ENCODE results near the gene THUMPD3. TPM values are rescaled to one million over a fixed set of nuclear protein-coding genes. Genes with fewer than 3 reads are reported as not detected.
A peak's percentile ranks its signal among the peaks of the same experiment; 100 is the strongest.

THUMPD3 gene, protein sequence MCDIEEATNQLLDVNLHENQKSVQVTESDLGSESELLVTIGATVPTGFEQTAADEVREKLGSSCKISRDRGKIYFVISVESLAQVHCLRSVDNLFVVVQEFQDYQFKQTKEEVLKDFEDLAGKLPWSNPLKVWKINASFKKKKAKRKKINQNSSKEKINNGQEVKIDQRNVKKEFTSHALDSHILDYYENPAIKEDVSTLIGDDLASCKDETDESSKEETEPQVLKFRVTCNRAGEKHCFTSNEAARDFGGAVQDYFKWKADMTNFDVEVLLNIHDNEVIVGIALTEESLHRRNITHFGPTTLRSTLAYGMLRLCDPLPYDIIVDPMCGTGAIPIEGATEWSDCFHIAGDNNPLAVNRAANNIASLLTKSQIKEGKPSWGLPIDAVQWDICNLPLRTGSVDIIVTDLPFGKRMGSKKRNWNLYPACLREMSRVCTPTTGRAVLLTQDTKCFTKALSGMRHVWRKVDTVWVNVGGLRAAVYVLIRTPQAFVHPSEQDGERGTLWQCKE
- total RNA-seq (2014; rRNA removed; shearing (Covaris generic)) = 80.3 and 116 TPM in 2 replicates

DNA sequence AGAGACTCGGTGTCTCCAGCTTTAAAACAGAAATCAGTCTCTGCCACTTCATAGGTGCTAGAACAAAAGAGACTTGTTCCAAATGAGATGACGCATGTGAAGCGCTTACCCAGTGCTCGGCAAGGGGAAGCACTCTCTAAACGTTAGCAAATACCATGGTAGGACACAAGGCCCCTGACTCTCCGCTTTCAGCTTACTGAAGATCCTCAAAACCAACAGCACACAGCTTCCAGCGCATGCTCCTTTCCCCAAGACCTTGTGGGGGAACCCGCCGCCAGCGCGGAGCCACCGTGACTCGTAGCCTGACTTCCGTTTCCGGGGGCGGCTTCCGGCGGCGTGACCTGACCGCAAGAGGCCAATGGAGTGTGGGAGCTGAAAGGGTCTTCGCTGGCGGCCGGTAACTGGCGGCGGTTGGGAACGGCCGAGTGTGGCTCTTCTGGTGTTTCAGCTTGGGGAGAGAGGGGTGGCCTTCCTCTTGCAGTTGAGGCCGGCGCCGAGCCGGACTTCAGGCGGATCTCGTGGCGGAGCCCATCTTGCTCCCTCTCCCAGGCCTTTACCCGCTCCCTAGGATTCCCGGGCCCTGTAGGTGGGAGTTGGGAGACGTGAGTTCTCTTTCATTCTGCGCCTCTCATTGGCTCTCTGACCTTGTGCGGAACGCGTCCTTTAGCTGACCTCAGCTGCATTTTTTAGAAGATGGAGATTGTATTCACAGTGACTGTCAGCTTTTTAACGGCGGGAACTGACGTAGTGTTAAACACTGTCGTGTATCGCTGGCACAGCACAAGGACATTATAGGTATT is at the start of gene THUMPD3:
Gene THUMPD3 (plus strand): TSS at position 324 of the 800 bp plus-strand sequence. CDS start 2,015 bp downstream, outside the sequence.
- DNase-seq (ENCODE audit: low spot score) = peak; percentile 89

DNA sequence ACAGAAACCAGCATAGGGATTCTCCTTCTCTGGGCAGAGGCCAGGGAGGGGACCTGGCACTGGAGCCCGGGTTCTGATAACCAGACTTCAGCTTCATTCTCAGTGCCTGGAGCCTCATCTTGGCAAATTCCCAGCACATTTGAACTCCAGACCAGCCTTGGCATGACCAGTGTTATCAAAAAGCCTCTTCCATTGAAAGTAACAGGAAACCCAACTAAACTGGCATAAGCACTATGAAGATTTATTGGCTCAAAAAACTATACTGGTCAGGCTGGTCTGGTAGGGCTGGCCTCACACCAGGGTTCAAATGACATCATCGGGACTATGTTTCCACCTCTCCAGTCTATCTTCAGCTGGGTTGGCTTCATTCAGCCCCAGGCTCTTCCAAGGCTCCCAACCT is 48.1 kb upstream of the THUMPD3 start:
- DNase-seq (ENCODE audit: low spot score) = no peak

DNA sequence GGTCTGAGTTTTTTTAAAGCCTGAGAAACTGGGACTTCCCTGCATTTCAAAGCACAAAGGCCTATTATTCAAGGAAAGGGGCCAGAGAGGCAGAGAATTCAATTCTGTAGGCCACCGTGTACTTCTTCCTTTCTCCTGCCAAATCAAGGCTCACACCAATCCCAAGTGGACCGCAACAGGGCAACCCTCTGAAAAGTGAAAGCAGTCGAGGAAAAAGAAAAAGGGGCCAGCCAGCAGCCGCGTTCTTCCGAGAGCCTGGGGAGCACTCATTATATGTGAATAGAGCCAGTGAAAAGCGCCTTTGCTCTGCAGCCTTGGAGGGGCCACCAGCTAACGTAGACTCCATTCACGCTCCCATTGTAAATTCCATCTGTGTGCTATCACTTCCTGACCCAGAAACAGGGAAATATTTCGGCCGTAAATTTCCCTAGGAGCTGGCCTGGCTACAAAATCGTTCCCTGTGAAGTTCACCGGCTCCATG is 45.9 kb upstream of the THUMPD3 start:
- peak; percentile 60 for DNase-seq (ENCODE audit: low spot score)

DNA sequence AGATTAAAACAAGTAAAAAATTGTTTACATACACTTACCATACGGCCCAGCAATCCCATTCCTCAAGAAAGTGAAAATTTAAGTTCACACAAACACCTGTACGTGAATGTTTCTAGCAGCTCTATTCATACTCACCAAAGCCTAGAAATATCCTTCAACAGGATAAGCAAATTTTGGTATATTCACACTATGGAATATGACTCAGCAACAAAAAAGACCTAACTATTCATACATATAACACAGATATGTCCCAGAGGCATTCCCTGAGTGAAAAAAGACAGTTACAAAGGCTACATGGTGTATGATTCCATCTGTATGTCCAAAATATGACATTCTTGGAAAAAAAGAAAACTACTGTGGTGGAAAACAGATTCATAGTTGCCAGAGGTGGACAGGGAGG is 40.1 kb upstream of the THUMPD3 start:
- DNase-seq (ENCODE audit: low spot score) = no peak

DNA sequence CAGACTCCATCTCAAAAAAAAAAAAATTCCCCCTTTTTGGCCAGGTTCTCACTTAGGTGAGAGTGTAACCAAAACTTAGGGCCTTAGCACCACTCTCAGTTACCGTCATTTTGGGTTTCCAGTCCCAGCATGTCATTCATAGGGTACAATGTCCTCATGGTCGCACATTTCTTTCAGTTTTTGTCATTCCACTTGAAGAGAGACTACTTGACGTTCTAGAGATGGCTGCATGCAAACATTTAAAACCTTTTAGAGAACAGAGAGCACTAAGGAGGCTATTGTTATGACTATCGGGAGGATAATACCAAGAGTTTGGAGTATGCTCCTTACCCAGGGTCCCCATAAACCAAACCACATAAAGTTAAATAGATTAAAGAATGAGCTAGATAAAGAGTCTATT is 37.9 kb upstream of the THUMPD3 start:
- no peak for DNase-seq (ENCODE audit: low spot score)

DNA sequence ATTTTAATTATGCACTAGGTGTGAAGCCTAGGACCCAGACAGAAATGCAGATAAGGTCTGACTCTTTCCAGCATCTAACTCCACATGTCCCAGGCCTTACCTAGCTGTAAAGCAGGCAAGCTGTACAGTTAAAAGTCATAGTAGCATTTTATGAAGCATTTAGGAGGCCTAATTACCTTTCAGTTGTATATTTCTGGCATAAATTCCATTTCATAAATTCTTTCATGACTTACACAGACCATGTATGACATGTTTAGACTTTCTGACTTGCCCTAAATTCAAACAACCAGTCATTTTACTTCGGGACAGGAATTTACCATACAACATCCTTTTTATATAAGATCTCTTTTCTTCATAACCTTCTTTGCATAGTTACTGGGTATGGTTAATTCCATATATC is 35.3 kb upstream of the THUMPD3 start:
- no peak for DNase-seq (ENCODE audit: low spot score)

DNA sequence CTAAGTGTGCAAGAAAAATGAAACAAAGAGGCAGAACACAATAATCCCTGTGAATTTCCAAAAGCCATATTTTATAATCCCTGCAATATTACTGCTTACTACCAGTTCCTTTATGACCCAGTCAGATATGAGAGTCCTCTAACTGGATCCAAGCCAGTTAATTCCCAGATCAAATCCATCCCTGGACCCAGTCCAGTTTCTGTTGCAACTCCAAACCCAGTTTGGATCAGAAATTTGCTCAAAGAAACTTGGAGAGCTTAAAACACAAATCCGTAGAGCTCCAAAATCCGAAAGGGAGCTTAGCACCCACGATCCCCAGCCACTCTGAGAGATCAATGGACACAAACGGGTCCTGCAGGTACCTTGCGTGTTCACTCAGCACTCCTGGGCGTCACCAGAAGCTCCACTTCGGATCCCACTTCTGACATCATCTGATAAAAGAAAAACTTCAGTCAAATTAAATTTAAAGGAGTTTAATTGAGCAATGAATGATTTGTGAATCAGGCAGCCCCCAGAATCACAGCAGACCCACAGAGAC is 32.6 kb upstream of the THUMPD3 start:
- DNase-seq (ENCODE audit: low spot score) = no peak

DNA sequence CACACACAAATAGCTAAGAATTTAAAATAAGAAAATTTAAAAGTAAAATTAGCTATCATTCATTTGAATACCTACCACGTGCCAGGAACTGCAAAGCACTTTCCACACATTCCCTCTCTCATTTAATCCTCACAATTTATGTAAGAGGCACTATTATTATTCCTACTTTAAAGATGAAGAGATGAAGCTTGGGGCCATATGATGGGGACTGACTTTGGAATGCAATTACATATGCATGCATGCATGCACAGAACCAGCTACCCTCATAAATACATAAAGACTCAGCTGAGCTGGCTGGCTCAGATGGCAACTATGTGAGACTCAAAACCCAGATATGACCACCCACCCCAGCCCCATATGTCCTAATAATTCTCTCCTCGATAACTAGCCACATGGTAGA is 31.7 kb upstream of the THUMPD3 start:
- no peak for DNase-seq (ENCODE audit: low spot score)

DNA sequence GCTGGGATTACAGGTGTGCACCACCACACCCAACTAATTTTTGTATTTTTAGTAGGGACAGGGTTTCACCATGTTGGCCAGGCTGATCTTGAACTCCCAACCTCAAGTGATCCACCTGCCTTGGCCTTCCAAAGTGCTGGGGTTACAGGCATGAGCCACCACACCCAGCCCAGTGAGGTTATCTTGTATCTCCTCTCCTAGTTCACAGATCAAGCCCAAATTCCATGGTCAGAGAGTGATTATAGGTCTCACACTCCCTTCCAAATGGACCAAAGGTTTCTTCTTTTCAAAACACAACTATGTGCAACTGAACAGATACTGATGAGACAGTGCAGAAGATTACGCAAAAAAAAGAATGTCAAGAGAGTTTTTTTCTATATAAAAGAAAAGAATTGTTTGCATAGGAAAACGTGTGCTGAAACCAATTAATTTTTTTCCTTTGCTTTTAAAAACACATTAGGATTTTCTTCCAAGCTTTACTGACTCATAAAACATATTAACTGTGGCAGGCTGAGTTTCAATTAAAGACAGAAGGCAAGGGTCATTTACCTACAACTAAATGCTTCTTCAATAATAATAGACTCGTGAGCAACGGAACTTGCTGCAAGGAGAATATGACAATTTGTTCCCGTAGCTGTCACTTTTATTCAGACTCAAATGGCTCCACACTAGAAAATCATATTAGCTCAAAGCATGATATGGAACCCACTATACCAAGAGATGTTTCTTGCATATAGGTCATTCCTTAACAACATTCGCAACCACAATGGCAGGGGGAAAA is 30.4 kb upstream of the THUMPD3 start:
- no peak for DNase-seq (ENCODE audit: low spot score)

DNA sequence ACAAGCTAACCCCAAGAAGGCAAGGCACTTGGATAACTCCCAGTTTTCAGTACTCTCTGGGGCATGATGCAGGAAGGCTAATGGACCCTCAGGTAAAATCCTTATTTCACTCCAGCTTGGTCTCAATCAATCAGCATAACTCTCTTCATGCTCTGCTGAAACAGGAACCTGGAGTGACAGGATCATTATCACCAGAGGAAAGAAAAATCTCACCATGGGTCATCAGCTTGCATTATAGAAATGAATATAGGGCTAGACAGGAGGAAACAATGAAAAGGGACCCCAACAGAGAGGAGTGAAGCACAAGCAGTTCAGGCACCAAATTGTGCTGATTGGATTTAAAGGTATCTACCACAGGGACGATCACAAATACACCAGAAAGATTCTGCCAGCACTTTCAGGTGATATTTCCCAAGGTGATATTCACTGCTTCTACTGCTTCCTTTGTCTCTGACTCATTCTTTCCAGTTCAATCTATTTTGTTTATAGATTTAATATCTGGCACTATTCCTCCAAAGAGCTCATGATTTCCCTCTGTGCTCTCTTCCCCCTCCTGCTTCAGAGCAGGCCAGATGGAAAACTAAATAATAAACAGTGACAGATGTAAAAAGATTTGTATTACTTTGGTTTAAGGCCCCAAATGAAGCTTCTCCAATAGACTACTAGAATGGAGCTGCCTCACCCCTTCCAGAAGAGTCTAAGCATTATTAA is 22.9 kb upstream of the THUMPD3 start:
- DNase-seq (ENCODE audit: low spot score) = no peak

DNA sequence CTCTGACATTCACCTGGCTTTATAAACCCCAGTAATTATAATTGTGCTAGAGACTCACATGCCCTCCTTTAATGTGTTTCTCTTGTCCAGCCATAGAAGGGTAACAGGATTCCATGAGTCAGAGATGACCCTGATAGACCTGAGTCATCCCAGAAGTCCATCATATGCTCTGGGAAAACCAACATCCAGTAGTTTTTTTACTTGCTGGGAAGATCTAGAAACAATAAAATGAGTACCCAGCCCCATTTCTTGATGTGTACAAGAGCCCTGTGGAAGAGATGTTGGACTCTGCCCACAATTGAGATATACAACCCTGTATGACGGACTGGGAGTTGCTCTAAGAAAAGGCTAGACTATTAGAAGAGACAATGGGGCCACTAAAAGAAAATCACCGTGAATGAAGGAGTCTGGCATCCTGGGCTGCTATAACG is 22.4 kb upstream of the THUMPD3 start:
- peak; percentile 95 for DNase-seq (ENCODE audit: low spot score)

DNA sequence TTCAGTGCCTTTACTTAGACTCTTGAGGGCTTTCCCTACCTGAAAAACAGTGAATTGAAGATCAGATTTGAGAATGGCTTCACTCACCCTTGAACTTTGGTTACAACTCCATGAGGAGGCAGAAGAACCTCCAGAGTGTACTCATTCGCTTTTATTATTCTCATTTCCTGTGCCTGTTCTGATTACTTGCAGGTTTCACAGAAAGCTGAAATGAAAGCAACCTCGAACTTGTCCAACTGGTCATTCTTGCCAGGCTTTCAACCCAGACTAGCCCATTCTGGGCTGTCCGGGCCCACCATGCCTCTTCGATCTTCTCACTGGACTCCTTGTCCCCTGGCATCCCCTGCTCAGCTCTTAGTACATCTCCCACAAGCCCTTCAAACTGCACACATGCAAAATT is 20.2 kb upstream of the THUMPD3 start:
- DNase-seq (ENCODE audit: low spot score) = no peak

DNA sequence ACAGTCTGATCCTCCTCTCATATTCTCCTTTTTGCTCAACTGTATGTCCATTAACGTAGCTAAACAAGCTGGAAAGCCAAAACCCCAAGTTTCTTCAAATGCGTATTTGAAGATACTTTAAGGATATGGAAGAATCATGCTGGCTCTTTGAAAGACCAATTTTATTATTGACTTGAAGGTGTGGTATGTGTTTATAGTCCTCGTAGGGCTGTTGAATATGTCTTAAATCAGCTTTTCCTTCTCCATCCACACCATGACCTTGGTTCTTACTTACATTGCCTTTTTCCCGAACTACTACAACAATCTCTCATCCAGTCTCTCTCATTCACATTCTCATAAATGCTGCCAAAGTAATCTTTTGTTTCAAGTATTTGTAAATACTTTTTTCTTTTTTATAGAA is 19.7 kb upstream of the THUMPD3 start:
- DNase-seq (ENCODE audit: low spot score) = no peak

DNA sequence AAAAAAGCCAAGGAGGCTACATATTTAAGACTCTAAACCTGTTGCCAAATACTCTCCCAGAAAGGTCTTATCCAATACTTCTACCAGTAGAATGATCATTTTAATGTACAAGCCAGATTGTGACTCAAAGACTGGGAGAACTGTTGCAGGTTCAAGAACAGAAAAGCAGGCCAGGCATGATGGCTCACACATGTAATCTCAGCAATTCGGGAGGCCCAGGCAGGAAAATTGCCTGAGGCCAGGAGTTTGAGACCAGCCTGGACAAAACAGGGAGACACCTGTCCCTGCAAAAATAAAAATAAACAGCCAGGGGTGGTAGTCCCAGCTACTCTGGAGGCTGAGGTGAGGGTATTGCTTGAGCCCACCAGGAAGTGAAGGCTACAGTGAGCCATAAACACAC is 17.8 kb upstream of the THUMPD3 start:
- no peak for DNase-seq (ENCODE audit: low spot score)

DNA sequence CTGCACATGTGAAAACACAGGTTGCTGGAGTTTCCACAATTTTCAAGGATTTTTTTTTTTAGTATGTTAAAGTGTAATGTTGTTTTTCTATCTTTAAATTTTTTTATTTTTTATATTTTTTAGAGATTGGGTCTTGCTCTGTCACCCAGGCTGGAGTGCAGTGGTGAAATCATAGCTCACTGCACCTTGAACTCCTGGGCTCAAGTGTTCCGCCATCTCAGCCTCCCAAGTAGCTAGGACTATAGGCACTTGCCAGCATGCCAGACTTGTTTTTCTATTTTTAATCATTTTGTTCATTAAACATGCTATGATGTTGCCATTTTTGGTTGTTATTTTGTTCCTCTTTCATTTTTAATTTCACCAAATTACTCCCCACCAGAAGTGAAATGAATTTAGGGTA is 16.7 kb upstream of the THUMPD3 start:
- no peak for DNase-seq (ENCODE audit: low spot score)

DNA sequence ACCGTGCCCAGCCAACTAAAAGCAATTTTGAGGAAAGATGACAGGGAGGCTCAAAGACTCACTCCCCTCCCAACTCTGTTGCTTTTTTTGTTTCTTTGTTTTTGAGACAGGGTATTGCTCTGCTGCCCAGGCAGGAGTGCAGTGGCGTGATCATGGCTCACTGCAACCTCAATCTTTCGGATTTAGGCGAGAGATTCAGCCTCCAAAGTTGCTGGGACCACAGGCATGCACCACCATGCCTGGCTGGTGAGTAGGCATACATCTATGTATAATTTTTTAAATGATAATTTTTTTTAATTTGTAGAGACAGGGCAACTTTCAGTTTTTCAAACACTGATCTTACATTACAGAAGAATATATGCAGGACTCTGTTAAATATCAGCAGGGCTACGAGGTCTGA is 15.8 kb upstream of the THUMPD3 start:
- no peak for DNase-seq (ENCODE audit: low spot score)

DNA sequence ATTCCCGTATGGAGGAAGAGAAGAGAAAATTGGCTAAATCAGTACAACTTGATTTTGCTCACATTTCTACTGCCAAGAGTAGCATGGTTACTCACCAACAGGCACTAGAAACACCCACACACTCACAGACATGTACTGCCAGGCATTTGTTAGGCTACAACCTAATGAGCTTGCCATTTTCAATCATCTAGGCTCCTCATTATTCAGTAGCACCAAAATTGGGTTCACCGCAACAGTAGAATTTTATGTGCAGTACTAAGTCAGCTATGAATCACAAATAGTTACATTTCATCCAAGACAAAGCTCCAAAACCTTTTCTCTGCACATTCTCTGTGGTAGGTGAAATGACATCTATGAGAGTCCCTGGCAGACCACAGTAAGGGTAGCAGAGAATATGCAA is 15.0 kb upstream of the THUMPD3 start:
- no peak for DNase-seq (ENCODE audit: low spot score)

DNA sequence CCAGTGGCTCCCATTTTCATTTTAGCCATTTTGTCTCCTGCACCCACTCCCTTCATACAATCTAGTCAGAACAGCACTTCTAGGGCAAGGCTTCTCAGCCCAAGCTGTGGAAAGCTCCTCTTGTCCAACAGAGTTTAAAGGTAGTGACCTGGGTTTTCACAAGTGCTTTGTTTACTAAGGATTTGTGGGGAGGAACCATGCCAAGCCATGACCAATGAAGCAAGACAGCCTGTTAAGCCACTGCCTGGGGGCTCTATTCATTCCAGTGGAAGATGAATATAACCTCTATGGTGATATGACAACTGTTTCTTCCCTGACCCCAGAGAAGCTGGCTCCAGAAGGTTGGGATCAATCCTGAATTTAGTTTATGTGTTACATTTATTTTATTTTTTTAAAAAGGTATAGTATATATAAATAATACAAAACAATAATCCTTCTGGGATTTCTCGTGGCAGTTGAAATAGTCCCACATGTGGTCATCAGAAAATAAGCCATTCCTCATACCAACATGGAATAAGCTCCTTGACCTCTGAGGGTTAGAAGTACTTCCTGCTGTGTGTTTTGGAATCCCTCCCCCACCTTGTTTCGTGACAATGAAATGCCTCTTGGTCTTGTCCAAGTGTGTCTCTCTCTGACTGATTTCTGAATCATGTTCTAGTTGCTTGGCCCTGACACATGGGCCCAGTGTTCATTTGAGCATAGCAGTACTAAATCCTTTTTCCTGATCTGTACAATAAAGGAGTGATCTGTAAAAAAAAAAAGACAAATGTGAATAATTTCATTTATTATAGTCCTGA is 13.3 kb upstream of the THUMPD3 start:
- peak; percentile 28 for DNase-seq (ENCODE audit: low spot score)

DNA sequence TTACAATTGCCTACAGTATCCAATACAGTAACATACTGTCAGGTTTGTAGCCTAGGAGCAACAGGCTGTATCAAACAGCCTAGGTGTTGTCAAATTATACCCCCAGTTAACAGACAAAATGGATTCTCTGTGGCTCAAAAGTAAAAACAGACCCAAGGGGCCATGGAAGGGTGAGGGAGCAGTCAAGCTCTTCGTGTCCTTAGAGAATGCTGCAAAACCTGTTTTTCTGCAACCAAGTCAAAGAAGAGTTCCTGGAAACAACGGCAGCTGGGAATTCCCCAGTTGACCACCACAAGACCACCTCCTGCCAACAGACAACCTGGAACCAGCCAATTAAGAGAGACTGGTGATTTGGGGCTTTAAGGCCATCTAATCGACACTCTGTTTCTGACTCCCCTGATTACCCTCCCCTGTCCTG is 11.1 kb upstream of the THUMPD3 start:
- no peak for DNase-seq (ENCODE audit: low spot score)
